Anterior cingulate cortex (tissue), 58 donors: Measurements from ENCODE around the gene EPB42.
"Not testable (repeated sequence)": the region's sequence is repeated elsewhere in the genome, so short reads cannot be mapped to it uniquely, and the experiment has no call there.

Experiments
- DNase-seq, 58 donors: peaks; one replicate each; lab custom pipeline; 2025; lab: John Stamatoyannopoulos, UW

The EPB42 gene

DNA sequence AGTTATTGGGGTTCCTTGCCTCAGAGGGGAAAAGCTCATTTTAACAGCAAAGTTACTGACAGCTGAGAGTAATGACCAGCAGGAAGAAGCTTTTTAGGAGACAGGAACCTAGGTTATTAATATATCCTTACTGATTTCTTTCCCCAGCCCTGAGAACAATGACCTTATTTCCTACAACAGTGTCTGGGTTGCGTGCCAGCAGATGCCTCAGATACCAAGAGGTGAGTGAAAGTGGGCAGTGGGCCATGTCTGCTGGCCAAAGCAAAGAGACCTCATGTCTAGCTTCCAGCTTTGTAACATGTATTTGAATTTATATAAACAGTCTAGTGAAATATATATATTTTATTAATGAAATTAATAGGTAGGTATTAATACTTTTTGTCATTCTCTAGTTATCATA lies 30.6 kb downstream of the EPB42 start:
- no peak for DNase-seq

DNA sequence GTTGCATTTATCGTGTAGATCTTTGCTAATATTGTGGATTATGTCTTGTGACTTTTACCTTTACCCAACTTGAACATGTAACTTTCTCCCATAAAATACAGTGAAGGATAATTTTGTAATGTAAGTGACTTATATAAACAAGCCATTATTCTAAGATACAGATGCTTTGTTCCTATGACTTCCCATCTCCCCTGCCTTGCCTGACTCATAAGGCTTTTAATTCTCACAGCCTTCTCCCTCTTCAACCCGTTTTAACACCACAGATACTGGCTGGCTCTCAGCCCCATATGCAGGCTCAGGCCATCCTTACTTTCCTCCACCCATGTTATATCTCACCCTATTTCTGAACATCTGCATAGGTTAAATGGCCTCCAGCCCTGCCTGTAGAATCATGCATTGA lies 31.5 kb downstream of the EPB42 start:
- DNase-seq, result no peak

DNA sequence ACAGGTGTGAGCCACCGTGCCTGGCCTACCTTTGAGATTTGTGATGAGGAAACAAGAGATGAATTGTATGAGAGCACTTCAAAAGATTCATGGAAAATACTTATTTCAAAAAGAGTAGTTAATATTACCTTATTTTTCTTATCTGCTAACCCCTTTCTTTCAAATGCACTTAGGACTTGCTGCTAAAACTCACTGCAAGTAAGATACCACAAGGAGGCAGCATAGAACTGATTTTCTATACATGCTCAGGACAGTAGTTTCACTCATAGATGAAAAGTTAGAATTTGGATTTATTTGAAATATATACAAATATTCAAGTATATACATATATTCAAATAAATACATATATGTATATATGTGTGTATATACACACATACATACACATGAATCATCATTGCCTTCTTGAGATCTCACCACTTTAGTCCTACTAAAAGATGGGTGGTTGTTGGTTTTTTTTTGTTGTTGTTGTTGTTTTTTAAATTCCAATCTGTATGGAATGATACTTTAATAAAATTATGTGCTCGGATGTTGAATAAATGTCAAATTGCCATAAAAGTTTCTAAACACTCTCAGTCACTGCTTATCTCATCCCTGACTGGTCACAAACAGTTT lies 33.2 kb downstream of the EPB42 start:
- peak in 1 of 58 donors; percentile 52 for DNase-seq

DNA sequence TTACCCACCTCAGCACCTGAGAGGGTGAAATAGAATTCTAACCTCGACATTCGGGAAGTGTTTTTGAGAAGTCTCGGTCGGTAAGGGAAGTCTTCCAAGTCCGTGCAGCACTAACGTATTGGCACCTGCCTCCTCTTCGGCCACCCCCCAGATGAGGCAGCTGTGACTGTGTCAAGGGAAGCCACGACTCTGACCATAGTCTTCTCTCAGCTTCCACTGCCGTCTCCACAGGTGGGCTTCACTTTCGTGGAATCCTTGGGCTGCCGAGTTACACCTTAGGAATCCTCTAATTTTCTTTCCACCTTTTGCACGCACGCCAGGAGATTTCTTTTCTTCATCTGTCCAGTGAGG lies 34.8 kb downstream of the EPB42 start:
- DNase-seq, result peak in 3 of 58 donors; percentile 39 to 68 (median 52)

DNA sequence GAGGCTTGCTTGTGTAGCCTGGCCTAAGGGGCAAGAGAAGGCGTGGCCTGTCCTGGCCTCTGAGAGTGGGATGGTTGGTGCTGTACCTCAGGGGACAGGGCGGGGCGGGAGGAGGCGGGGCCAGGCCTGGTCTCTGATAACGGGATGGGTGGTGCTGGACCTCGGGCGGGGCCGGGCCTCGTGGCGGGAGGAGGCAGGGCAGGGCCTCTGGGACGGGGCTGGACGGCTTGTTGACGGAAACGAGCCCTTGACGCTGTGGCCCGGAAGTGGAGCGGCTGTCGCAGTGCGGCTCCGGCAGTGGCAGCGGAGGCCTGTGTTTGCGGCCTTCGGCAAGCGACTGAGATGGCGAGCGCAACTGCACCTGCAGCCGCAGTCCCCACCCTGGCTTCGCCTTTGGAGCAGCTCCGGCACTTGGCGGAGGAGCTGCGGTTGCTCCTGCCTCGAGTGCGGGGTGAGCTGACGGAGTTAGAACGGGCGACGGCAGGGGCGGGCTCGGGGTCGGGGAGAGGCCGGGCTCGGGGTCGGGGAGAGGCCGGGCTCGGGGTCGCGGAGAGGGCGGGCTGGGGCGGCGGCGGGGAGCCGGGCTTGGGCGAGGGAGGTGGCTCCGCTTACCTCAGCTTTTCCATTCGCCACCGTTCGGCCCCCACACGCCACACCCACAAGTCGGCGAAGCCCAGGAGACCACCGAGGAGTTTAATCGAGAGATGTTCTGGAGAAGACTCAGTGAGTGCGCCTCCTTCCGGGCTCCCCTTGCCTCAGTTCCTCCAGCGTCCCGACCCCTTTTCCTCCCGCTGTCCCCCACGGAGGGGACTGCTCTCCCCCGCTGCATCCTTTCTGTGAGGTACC lies 35.4 kb downstream of the EPB42 start, which contains the start of gene CCNDBP1:
Gene CCNDBP1, plus strand, starts transcription at position 247 of the 846 bp plus-strand sequence. Its CDS starts 96 bp downstream, at position 343.
- peak in 56 of 58 donors; percentile 16 to 89 (median 72) for DNase-seq

DNA sequence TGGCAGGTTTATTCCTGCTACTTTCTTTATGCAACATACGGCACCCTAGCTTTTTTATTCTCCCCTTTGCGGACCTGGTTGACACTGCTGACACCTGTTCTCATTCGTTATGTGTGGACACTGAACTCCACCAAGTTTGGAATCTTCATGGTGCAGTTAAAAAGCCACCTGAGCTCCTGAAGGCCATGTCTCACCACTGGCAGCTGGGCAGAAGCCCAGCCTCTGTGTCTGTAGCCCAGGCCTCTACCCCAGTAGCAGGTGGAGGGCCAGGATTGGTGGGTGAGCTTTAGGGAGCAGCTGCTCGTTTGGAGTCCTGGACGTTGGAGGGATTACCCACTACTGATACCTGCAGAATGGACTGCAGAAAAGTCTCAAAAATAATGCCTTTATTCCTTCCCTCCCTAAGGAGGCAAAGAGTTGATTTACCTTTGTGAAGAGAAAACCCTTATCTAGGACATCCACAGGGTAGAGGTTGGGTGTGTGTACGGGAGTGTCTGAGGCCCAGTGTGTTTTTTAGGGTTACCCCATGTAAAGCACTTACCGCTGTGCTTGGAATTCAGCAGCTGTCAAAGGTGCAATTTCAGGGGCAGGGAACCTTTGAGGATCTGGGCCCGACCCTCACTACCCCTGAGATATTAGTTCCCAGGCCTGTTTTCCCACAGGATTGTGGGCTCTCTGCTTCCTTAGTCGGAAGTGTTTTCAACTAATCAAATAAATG lies 36.3 kb downstream of the EPB42 start:
- no peak for DNase-seq

DNA sequence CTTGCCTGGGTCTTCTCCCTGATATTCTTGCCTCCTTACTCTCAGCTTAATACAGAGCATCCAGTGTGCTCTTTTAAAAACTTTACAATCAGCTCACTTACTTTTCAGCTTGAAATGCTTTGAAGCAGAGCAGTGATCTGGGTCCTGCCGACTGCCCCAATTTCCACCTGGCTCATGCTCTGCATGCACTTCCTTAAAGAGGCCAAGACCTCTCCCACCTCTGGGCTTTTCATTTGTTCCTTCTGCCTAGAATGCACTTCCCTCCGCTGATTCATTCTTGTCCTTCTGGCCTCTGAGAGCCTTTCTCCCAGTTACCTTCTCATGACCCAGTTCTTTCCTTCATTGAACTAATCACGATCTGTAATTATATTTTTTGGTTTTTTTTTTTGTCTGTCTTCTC lies 37.5 kb downstream of the EPB42 start:
- no peak for DNase-seq

DNA sequence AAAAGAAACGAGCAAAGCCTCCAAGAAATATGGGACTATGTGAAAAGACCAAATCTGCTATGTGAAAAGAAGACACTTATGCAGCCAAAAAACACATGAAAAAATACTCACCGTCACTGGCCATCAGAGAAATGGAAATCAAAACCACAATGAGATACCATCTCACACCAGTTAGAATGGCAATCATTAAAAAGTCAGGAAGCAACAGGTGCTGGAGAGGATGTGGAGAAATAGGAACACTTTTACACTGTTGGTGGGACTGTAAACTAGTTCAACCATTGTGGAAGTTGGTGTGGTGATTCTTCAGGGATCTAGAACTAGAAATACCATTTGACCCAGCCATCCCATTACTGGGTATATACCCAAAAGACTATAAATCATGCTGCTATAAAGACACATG lies 43.7 kb downstream of the EPB42 start:
- not testable (repeated sequence) for DNase-seq

DNA sequence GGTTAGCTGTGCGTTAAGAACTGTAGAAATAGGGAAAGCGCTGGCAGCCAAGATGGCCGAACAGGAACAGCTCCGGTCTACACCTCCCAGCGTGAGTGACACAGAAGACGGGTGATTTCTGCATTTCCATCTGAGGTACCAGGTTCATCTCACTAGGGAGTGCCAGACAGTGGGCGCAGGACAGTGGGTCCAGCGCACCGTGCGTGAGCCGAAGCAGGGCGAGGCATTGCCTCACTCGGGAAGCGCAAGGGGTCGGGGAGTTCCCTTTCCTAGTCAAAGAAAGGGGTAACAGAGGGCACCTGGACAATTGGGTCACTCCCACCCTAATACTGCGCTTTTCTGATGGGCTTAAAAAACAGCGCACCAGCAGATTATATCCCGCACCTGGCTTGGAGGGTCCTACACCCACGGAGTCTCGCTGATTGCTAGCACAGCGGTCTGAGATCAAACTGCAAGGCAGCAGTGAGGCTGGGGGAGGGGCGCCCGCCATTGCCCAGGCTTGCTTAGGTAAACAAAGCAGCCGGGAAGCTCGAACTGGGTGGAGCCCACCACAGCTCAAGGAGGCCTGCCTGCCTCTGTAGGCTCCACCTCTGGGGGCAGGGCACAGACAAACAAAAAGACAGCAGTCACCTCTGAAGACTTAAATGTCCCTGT lies 45.0 kb downstream of the EPB42 start:
- not testable (repeated sequence) for DNase-seq

DNA sequence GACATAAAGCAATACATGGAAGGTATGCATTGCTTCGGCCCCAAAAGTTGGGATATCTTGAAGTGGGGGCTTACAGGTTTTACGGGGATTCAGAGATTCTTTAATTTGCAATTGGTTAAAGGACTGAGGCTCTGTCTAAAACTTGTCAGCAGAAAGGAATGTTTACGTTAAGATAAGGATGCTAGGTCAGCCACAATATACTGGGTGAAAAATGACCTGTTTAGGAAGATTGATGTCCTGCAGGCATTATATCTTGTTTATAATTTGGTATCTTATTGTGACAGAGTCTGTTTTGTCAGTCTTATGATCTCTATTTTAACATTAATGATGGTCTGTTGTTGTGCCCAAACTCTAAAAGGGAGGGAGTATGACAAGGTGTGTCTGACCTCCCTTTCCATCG lies 50.9 kb downstream of the EPB42 start:
- no peak for DNase-seq

DNA sequence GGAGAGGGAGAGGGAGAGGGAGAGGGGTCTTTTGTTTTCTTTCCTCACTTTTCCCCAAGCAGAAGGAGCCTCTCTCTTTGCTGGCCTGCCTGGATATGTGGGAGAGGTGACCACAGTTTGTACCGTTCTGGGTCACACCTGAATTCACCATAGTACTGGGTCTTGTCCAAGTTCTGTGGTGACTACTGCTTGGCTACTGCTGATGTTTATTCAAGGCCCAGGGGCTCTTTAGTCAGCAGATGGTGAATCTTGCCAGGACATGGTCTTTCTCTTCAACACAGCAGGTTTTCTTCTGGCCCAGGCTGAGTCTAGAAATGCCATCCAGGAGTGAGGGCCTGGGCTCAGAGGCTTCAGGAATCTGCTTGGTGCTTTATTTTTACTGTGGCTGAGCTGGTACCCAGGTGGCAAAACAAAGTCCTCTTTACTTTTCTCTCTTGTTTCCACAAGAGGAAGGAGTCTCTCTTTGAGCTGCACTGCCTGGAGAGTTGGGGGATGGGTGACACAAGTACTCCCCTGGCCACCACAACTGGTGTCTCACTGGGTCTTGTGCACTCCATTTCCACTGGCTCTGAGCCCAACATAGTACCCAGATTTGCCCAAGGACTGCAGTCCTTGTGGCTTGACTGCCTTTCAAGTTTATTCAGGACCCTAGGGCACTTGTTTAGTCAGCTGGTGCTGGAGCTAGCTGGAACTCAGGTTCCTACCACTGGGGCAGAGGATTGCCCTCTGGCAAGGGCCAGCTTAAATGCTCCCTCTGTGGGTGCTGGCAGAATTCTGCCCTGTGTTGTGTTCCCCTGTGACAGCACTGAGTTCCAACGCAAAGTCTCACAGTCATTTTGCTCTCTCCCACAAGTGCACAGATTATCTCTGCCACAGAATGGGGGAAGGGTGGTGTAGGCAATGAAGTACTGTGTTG lies 52.4 kb downstream of the EPB42 start:
- peak in 11 of 58 donors; percentile 2 to 46 (median 16) for DNase-seq

DNA sequence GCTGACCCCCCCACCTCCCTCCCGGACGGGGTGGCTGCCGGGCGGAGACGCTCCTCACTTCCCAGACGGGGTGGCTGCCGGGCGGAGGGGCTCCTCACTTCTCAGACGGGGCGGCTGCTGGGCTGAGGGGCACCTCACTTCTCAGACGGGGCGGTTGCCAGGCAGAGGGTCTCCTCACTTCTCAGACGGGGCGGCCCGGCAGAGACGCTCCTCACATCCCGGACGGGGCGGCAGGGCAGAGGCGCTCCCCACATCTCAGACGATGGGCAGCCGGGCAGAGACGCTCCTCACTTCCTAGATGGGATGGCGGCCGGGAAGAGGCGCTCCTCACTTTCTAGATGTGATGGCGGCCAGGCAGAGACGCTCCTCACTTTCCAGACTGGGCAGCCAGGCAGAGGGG lies 53.6 kb downstream of the EPB42 start:
- not testable (repeated sequence) for DNase-seq

DNA sequence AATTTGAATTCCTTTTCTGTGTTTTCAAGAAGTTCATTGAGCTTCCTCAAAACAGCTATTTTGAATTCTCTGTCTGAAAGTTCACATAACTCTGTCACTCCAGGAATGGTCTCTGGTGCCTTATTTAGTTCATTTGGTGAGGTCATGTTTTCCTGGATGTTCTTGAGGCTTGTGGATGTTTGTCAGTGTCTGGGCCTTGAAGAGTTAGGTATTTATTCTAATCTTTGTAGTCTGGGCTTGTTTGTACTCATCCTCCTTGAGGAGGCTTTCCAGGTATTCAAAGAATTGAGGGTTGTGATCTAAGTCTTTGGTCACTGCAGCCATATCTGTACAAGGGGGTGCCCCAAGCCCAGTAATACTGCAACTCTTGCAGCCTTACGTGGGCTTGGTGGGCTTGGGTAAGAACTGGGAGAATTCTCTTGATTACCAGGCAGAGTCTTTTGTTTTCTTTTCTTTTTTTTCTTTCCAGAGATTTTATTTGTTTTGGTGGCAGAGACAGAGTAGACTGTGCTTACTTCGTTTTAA lies 55.0 kb downstream of the EPB42 start:
- DNase-seq, result no peak

DNA sequence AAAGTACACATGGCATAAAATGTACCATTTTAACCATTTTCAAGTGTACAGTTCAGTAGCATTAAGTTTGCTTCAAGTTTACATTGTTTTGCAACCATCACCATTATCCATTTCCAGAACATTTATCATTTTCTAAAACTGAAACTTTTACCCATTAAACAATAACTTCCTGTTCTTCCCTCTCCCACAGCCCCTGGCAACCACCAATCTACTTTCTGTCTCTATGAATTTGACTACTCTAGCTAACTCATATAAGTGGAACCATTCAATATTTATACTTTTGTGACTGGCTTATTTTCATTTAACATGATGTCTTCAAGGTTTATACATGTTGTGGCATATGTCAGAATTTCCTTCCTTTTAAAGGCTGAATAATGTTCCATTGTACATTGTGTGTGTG lies 67.5 kb downstream of the EPB42 start:
- DNase-seq, result no peak

DNA sequence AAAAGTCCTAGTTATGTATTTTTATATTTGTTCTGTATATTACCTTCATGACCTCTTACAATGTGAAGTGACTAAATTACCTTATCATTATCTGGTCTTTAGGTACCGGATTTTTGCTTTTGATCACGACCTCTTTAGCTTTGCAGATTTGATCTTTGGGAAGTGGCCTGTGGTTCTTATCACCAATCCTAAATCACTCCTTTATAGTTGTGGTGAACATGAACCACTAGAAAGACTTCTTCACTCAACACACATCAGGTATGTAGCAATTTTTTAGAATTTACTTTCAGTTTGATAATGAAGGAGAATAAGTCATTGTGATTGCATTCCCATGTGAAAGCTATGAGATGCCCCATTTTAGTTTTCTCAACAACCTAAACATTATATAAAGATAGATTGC lies 69.1 kb downstream of the EPB42 start:
- DNase-seq, result no peak

DNA sequence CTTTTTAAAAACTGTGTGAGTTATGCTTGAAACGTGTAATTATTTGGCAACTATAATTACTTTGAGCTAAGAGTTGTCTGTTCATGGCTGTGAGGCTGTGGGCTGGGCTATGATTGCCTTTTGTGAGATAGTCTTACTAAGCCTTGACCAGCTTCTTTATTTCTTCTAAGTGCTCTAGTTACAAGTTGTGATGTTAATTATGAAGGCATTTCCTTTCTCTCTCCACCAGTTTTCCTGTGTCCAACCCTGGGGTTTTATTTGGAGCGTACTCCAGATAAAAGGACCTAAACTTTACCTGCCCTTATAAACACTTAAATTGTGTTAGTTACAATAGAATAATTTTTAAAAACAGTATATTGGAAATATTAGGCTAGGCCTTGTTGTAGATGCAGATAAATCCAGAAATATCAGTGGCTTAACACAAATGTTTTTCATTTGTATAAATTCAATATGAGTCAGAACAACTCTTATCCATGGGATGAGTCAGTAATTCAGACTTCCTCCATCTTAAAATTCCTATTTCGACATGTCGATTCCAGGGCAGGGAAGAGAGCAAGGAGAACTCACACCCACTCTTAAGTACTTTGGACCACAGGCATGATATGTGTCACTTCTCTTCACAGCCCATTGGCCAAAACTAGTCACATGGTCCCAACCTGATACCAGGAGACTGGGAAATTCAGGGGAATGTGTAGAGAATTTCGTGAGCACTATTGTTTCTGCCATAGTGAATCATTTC lies 70.5 kb downstream of the EPB42 start:
- no peak for DNase-seq
